ENCODE results near the gene CCDC54. TPM values are rescaled to one million over a fixed set of nuclear protein-coding genes. Genes with fewer than 3 reads are reported as not detected.

Gene CCDC54
- total RNA-seq, 1 experiment from 2014 or later = not detected

DNA sequence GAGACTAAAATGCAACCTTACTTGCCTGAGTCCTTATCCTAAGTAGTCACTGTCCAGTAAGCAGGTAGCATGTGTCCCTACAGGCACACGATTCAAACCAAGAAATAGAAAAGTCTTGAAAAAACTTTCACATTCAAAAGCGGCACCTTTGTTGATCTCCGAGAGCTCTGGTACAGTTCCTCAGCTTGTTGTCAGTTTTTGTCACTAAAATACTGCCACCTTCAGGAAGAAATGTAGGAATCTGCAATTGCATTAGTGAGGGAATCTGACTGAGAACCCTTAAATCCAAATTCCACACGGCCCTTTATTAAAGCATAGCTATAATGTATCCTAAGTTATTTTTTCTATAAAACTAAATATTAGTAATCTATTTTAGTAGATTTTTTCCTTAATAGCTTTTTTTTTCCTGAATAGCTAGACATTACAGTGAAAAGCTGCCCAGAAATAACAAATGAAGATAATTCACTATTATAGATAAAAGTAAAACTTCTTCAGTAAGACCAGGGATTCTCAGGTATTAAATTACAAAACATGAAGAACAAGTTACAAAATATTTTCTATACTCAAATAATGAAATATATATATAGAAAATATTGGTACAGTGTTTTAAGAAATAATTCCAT lies 44.0 kb downstream of the CCDC54 start:
- no peaks in the 10 kb centered on the region for H3K4me1 ChIP-seq (ENCODE audit: insufficient read depth, low read length)
- no peaks in the 10 kb centered on the region for H3K27me3 Mint-ChIP-seq (ENCODE audit: low read depth)
- H2BK15ac ChIP-seq (ENCODE audit: low read depth, low read length) = no peak overlapping the region
- no peaks in the 10 kb centered on the region for H3K9me3 ChIP-seq (ENCODE audit: control insufficient read depth, low read depth, low read length)
- TF ChIP-seq, protein P1, sequence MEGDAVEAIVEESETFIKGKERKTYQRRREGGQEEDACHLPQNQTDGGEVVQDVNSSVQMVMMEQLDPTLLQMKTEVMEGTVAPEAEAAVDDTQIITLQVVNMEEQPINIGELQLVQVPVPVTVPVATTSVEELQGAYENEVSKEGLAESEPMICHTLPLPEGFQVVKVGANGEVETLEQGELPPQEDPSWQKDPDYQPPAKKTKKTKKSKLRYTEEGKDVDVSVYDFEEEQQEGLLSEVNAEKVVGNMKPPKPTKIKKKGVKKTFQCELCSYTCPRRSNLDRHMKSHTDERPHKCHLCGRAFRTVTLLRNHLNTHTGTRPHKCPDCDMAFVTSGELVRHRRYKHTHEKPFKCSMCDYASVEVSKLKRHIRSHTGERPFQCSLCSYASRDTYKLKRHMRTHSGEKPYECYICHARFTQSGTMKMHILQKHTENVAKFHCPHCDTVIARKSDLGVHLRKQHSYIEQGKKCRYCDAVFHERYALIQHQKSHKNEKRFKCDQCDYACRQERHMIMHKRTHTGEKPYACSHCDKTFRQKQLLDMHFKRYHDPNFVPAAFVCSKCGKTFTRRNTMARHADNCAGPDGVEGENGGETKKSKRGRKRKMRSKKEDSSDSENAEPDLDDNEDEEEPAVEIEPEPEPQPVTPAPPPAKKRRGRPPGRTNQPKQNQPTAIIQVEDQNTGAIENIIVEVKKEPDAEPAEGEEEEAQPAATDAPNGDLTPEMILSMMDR (conservative IDR thresholded peaks at IDR 0.05) = peak; percentile 82
- H3K4ac ChIP-seq (ENCODE audit: low read depth, low read length) = no peak overlapping the region
- H3K4me3 Mint-ChIP-seq = no peak overlapping the region
- no peaks in the 10 kb centered on the region for H3K27me3 ChIP-seq (ENCODE audit: insufficient read depth, low read length)
- no peaks in the 10 kb centered on the region for H3K9me3 Mint-ChIP-seq
- H3K56ac ChIP-seq (ENCODE audit: insufficient read length, low read depth, low read length) = no peak overlapping the region
- no peak overlapping the region for H3K14ac ChIP-seq (ENCODE audit: insufficient read depth, low read length)
- WGBS (ENCODE audit: extremely low coverage, insufficient read length, low lambda C conversion rate) = no CpG with 5 or more reads among the region's 4 CpGs
- no peak overlapping the region for H3K4me2 ChIP-seq (ENCODE audit: insufficient read depth, insufficient read length, low read length)
- no peaks in the 10 kb centered on the region for H4K20me1 ChIP-seq (ENCODE audit: control insufficient read depth, insufficient read depth, insufficient read length)
- no peak for DNase-seq
- no peak overlapping the region; a peak in 2 of 7 replicates for H3K27ac Mint-ChIP-seq
- no peak overlapping the region for H3K23ac ChIP-seq (ENCODE audit: insufficient read length, low read depth, low read length)
- no peak overlapping the region for H4K91ac ChIP-seq (ENCODE audit: insufficient read length, low read depth, low read length)
- peaks cover 2% of the 10 kb centered on the region in 2 experiments for H3K4me1 Mint-ChIP-seq
- no peaks in the 10 kb centered on the region for H3K79me1 ChIP-seq (ENCODE audit: insufficient read depth, low read depth, low read length, poor library complexity, severe bottlenecking)
- no peak overlapping the region for H4K8ac ChIP-seq (replicated peaks; ENCODE audit: insufficient read length, low read depth, low read length)
- H3T11ph ChIP-seq (ENCODE audit: low read length) = no peak overlapping the region
- no peak overlapping the region for H2BK120ac ChIP-seq (ENCODE audit: low read depth, low read length, poor library complexity, severe bottlenecking)
- no peak overlapping the region for H2AK5ac ChIP-seq (ENCODE audit: insufficient read length, low read length)
- no peaks in the 10 kb centered on the region for H3K23me2 ChIP-seq (ENCODE audit: insufficient read length, low read depth, low read length, poor library complexity, severe bottlenecking)
- H2BK5ac ChIP-seq (ENCODE audit: insufficient read length, low read length) = no peak overlapping the region
- no peaks in the 10 kb centered on the region for H3K79me2 ChIP-seq (ENCODE audit: insufficient read depth, low read length)
- no peak overlapping the region for H3K18ac ChIP-seq (ENCODE audit: insufficient read length, low read depth, low read length)
- H2BK20ac ChIP-seq (ENCODE audit: low read depth, low read length, poor library complexity, severe bottlenecking) = no peak overlapping the region
- H2AFZ ChIP-seq (ENCODE audit: low read length) = peak overlapping the region; percentile 100
- H4K5ac ChIP-seq (ENCODE audit: insufficient read length, low read depth, low read length) = no peak overlapping the region
- H3K9ac ChIP-seq (ENCODE audit: extremely low read depth, insufficient read length, low read length) = no peak overlapping the region
- no peak overlapping the region for H3K27ac ChIP-seq (ENCODE audit: insufficient read length, low read depth, low read length)
- no peak overlapping the region for H2BK12ac ChIP-seq (ENCODE audit: insufficient read length, low read depth, low read length)
- no peaks in the 10 kb centered on the region for H3K36me3 Mint-ChIP-seq (ENCODE audit: insufficient read depth in 1 of 3, low read depth in 3 of 3)

Data from H9 (cell line).